Activated CD4-positive, alpha-beta memory T cell treated with anti-CD3 and anti-CD28 coated beads, Interleukin-2, amount 10 ng/mL, durations not matched to agents 7 days and 5 days (primary cell): ENCODE results near the gene PARVA. TPM values are rescaled to one million over a fixed set of nuclear protein-coding genes. Genes with fewer than 3 reads are reported as not detected.

ENCODE experiments used
- CTCF ChIA-PET: fragments of 350-600 bp; sonication (Branson Sonifier 250); formaldehyde crosslinking; loops from one replicate; lab custom pipeline; 2021; ENCODE audit warnings: antibody characterized with exemption, inconsistent platforms; lab: Charles Lee
- POLR2A ChIA-PET: fragments of 350-600 bp; sonication (Branson Sonifier 250); formaldehyde crosslinking; loops from one replicate; lab custom pipeline; 2021; ENCODE audit warnings: antibody characterized with exemption; lab: Charles Lee
- DNase-seq: peaks from one replicate; pipeline ENCODE4 v3.0.0-alpha.2; 2020
- H3K27ac Mint-ChIP-seq: one replicate; pipeline ENCODE4 v1.8.0; 2021; ENCODE audit warnings: mild to moderate bottlenecking, mixed read lengths
- H3K27me3 Mint-ChIP-seq: one replicate; pipeline ENCODE4 v1.8.0; 2021; ENCODE audit warnings: mixed read lengths
- H3K36me3 Mint-ChIP-seq: one replicate; pipeline ENCODE4 v1.8.0; 2021; ENCODE audit warnings: low read depth, mixed read lengths
- H3K4me1 Mint-ChIP-seq: one replicate; pipeline ENCODE4 v1.8.0; 2021; ENCODE audit warnings: mixed read lengths
- H3K4me3 Mint-ChIP-seq: one replicate; pipeline ENCODE4 v1.8.0; 2021; ENCODE audit warnings: mild to moderate bottlenecking, mixed read lengths
- H3K9me3 Mint-ChIP-seq: one replicate; pipeline ENCODE4 v1.8.0; 2021; ENCODE audit warnings: mixed read lengths
- total RNA-seq, 2 experiments: library from RNA; stranded (reverse); gene quantifications; one replicate each; pipeline ENCODE4 v1.2.3, GENCODE V29; 2021

The PARVA gene
- total RNA-seq, 2 experiments from 2014 or later, result 0.10 to 0.18 TPM

DNA sequence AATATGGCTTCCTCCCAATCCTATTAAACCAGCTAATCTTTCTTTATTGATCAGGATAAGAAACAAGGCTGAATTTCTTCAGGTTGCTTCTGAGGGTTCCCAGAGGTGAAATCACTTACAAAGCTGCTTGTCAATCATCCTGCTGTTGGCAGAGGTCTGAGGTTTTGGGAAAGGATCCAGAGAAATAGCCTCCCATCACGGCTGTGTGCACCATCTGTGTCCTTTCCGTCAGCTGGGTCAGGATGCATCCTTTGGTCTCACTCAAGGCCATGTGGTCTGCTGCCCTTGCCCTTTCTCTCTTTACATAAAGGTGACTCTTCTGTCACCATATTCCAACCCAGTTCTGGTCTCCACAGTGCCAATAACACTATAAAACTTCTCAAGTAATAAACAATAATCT lies 183.5 kb downstream of the PARVA start:
- Mint-ChIP-seq H3K4me1 (no peaks in the 10 kb centered on the region), H3K9me3 (no peaks in the 10 kb centered on the region), H3K27ac (no peak overlapping the region), H3K36me3 (no peaks in the 10 kb centered on the region), H3K4me3 (no peak overlapping the region), H3K27me3 (peaks cover 11% of the 10 kb centered on the region)
- DNase-seq, result no peak
- CTCF ChIA-PET, result no interaction called here
- POLR2A ChIA-PET, result no interaction called here

DNA sequence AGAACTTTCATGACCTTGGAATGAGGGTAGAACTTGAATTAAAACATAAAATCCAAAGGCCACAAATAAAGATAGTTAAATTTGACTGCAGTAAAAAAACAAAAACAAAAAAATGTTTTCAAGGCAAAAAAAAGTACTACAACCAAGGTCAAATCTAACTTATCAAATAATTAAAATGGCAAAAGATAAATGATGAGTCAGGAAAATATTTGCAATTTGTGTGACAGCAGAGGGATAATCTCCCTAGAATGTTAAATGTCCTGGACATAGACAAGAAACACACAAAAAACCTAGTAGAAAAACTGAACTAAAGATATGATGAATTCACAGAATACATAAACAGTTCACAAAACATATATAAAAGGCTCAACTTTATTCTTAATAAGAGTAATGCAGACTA lies 186.6 kb downstream of the PARVA start:
- CTCF ChIA-PET, result no interaction called here
- H3K27ac Mint-ChIP-seq, result no peak overlapping the region
- H3K9me3 Mint-ChIP-seq, result no peaks in the 10 kb centered on the region
- no peaks in the 10 kb centered on the region for H3K4me1 Mint-ChIP-seq
- POLR2A ChIA-PET, result no interaction called here
- no peaks in the 10 kb centered on the region for H3K36me3 Mint-ChIP-seq
- H3K4me3 Mint-ChIP-seq, result no peak overlapping the region
- no peak for DNase-seq
- peaks cover 20% of the 10 kb centered on the region for H3K27me3 Mint-ChIP-seq

DNA sequence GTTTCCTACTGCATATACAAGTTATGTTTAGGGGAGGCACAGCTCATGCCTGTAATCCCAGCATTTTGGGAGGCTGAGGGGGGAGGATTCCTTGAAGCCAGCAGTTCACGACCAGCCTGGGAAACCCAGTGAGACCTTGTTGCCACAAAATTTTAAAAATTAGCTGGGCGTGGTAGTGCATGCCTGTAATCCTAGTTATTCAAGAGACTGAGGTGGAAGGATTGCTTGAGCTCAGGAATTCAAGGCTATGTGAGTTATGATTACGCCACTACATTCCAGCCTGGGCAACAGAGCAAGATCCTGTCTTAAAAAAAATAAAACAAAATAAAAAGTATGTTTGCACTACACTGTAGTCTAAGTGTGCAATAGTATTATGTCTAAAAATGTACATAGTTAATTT lies 188.0 kb downstream of the PARVA start:
- no peaks in the 10 kb centered on the region for H3K36me3 Mint-ChIP-seq
- ChIA-PET POLR2A (no interaction called here), CTCF (no interaction called here)
- DNase-seq, result no peak
- no peaks in the 10 kb centered on the region for H3K4me1 Mint-ChIP-seq
- H3K27ac Mint-ChIP-seq, result no peak overlapping the region
- peaks cover 21% of the 10 kb centered on the region for H3K27me3 Mint-ChIP-seq
- H3K9me3 Mint-ChIP-seq, result no peaks in the 10 kb centered on the region
- H3K4me3 Mint-ChIP-seq, result no peak overlapping the region

DNA sequence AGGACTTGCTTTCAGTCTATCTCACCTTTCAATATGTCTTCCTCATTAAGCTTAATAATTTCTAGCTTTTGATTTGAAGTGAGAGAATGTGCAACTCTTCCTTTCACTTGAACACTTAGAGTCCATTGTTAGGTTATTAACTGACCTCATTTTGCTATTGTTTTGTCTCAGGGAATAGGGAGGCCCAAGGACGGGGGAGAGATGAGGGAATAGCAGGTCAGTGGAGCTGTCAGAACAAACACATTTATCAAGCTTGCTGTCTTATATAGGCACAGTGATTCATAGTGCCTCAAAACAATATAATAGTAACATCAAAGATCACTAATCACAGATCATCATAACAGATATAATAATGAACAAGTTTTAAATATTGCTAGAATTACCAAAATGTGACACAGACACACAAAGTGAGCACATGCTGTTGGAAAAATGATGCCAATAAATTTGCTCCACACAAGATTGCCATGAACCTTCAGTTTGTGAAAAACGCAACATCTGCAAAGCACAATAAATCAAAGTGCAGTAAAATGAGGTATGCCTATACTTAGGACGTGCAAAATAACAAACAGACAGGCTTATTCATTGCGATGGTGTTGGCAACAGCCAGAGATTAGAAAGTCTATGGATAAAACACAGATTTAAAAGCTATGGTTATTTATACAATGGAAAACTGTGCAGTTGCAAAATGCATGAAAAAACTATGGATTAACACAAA lies 190.5 kb downstream of the PARVA start:
- Mint-ChIP-seq H3K4me3 (no peak overlapping the region), H3K27ac (no peak overlapping the region), H3K9me3 (no peaks in the 10 kb centered on the region), H3K4me1 (no peaks in the 10 kb centered on the region), H3K27me3 (peaks cover 27% of the 10 kb centered on the region), H3K36me3 (no peaks in the 10 kb centered on the region)
- CTCF ChIA-PET, result no interaction called here
- POLR2A ChIA-PET, result no interaction called here
- DNase-seq, result no peak

DNA sequence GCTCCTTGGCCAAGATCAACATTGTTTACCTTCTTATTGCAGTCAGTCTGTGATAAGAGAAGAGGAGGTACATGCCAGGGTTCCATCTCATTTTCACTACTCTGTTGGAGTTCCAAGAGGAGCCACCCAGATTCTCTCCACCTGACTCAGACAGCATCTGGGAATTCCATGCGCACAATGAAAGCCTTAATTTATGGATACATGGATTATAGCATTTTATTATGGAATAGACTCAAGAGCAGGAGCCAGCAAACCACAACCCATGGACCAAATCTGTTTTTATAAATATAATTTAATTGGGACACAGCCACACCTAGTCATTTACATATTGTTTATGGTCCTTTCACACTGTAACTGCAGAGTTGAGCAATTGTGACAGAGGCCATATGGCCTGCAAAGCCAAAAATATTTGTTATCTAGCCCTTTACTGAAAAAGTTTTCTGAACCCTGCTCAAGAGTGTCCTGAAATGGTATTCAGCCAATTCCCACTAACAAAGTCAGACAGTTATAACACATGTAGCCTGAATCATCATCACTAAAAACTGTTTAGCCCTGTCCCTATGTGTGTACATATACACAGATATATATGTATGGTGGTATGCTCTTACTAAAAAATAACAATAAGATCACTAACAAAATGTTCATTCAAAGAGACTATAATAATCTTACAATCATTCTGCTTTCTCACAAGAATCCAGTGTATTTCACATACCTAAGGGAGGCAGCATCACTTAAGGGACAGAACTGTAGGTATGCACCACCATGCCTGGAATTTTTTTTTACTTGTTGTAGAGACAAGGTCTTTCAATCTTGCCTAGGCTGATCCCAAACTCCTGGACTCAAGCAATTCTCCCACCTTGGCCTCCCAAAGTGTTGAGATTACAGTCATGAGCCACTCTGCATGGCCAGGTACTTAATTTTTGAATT lies 192.4 kb downstream of the PARVA start:
- no peaks in the 10 kb centered on the region for H3K4me1 Mint-ChIP-seq
- H3K4me3 Mint-ChIP-seq, result no peak overlapping the region
- CTCF ChIA-PET, result no interaction called here
- H3K27me3 Mint-ChIP-seq, result peaks cover 35% of the 10 kb centered on the region
- POLR2A ChIA-PET, result no interaction called here
- no peak overlapping the region for H3K27ac Mint-ChIP-seq
- H3K36me3 Mint-ChIP-seq, result no peaks in the 10 kb centered on the region
- H3K9me3 Mint-ChIP-seq, result no peaks in the 10 kb centered on the region
- no peak for DNase-seq

DNA sequence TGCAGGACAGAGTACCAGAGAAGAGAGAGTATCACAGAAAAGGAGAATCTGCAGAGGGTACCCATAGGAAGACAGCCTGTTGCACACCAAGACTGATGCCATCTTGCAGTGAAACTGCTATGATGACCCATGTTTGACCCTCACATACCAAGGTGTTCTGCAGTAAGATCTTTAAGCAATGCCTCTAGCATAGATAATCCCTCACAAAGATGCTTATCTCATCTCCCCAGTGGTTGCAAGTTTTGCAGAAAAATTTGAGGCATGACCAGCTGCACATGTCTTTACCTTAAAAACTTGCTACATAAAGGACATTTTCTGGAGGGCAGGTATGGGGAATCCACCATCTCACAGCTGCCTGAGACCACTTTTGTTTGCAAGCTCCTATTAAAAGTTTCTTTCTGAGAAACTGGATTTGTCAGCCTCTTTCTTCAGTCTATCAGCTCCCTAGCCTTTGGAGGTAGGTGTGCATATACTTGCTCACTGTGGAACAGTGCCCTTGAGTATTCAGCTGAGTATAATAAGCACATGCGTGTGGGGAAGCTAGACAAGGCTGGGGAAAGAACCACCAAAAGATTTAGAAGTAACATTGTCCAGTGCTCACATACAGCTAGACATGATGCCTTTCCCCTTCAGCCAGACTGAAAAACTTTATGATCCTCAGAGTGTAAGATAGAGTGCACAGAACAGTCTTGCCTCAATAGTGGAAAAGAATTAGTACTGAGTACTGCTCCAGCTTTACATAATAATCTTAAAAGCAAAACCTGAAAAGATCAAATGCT lies 196.5 kb downstream of the PARVA start:
- CTCF ChIA-PET, result interaction anchor here (0.8 kb wide), 1 partner anchor 25 kb away, joined by 3 read pairs; no protein-coding TSS in a partner anchor
- H3K9me3 Mint-ChIP-seq, result no peaks in the 10 kb centered on the region
- peaks cover 24% of the 10 kb centered on the region for H3K27me3 Mint-ChIP-seq
- H3K4me3 Mint-ChIP-seq, result no peak overlapping the region
- no peak for DNase-seq
- POLR2A ChIA-PET, result no interaction called here
- H3K27ac Mint-ChIP-seq, result no peak overlapping the region
- H3K36me3 Mint-ChIP-seq, result no peaks in the 10 kb centered on the region
- H3K4me1 Mint-ChIP-seq, result no peaks in the 10 kb centered on the region

GRCh38 chr11:12577725-12578644 lies 200.6 kb downstream of the PARVA start:
- Mint-ChIP-seq H3K9me3 (no peaks in the 10 kb centered on the region), H3K4me1 (no peaks in the 10 kb centered on the region), H3K36me3 (no peaks in the 10 kb centered on the region), H3K27me3 (peaks cover 14% of the 10 kb centered on the region), H3K27ac (no peak overlapping the region), H3K4me3 (no peak overlapping the region)
- CTCF ChIA-PET, result interaction anchor here (1.2 kb wide), 1 partner anchor 247 kb away, joined by 4 read pairs; no protein-coding TSS in a partner anchor
- POLR2A ChIA-PET, result no interaction called here
- no peak for DNase-seq

GRCh38 chr11:12581416-12581815 lies 204.0 kb downstream of the PARVA start:
- DNase-seq, result no peak
- H3K9me3 Mint-ChIP-seq, result no peaks in the 10 kb centered on the region
- no peak overlapping the region for H3K27ac Mint-ChIP-seq
- H3K4me1 Mint-ChIP-seq, result no peaks in the 10 kb centered on the region
- no peaks in the 10 kb centered on the region for H3K36me3 Mint-ChIP-seq
- POLR2A ChIA-PET, result no interaction called here
- H3K4me3 Mint-ChIP-seq, result no peak overlapping the region
- peaks cover 16% of the 10 kb centered on the region for H3K27me3 Mint-ChIP-seq
- CTCF ChIA-PET, result no interaction called here

GRCh38 chr11:12581923-12582322 lies 204.6 kb downstream of the PARVA start:
- ChIA-PET POLR2A (no interaction called here), CTCF (no interaction called here)

More at GRCh38 chr11:12581923-12582322, 204.6 kb downstream of the PARVA start:
- H3K27ac Mint-ChIP-seq, result no peak overlapping the region
- H3K9me3 Mint-ChIP-seq, result no peaks in the 10 kb centered on the region
- no peak for DNase-seq
- H3K36me3 Mint-ChIP-seq, result no peaks in the 10 kb centered on the region
- H3K27me3 Mint-ChIP-seq, result peaks cover 16% of the 10 kb centered on the region
- no peak overlapping the region for H3K4me3 Mint-ChIP-seq
- H3K4me1 Mint-ChIP-seq, result no peaks in the 10 kb centered on the region
